ENCODE data around the gene RALGPS2. TPM values are rescaled to one million over a fixed set of nuclear protein-coding genes. Genes with fewer than 3 reads are reported as not detected.

RALGPS2 gene
- total and polyA plus RNA-seq, 12 donors: 2.5 to 36.7 (median 12.9) TPM

GRCh38 chr1:178869119-178869697 lies 144.2 kb downstream of the RALGPS2 start:
- Histone ChIP-seq H3K27me3 (no peaks in the 10 kb centered on the region), H3K36me3 (replicated peaks in 1 of 2) (no peaks in the 10 kb centered on the region), H3K9me3 (replicated peaks in 1 of 3) (no peaks in the 10 kb centered on the region), H3K27ac (peak overlapping the region in 4 of 5 donors; percentile 27 to 59 (median 47)), H3K4me3 (peak overlapping the region in 1 of 4 donors; percentile 47), H3K4me1 (replicated peaks in 1 of 2) (peaks cover 15 to 36% of the 10 kb centered on the region in 2 donors)
- no peak for TF ChIP-seq CTCF (IDR thresholded peaks at IDR 0.05)
- peak in 1 of 2 donors; percentile 55 for TF ChIP-seq POLR2A (IDR thresholded peaks at IDR 0.05)
- intact Hi-C loops (cut with DNase I): no loop called here
- WGBS, 4 donors: 34 to 42% (median 39%) methylated on average over 3 of the region's 3 CpGs
- DNase-seq: peak in 1 of 7 donors; percentile 35

GRCh38 chr1:178870221-178870620 lies 145.2 kb downstream of the RALGPS2 start:
- TF ChIP-seq CTCF (IDR thresholded peaks at IDR 0.05) (no peak), POLR2A (IDR thresholded peaks at IDR 0.05) (no peak)
- H3K9me3 ChIP-seq (replicated peaks in 1 of 3): no peaks in the 10 kb centered on the region
- peak overlapping the region in 2 of 4 donors; percentile 10 to 47 for H3K4me3 ChIP-seq
- intact Hi-C loops (cut with DNase I): no loop called here
- DNase-seq: no peak
- 39 to 56% (median 41%) methylated on average over 1 of the region's 1 CpG for WGBS, 4 donors
- H3K36me3 ChIP-seq (replicated peaks in 1 of 2): no peaks in the 10 kb centered on the region
- peaks cover 15 to 28% of the 10 kb centered on the region in 2 donors for H3K4me1 ChIP-seq (replicated peaks in 1 of 2)
- H3K27ac ChIP-seq: peak overlapping the region in 2 of 5 donors; percentile 59 to 64
- H3K27me3 ChIP-seq: no peaks in the 10 kb centered on the region

GRCh38 chr1:178870944-178871343 lies 145.9 kb downstream of the RALGPS2 start, which contains the start of gene ANGPTL1:
Gene ANGPTL1, minus strand, starts transcription at chr1:178871077. Its CDS starts 5,301 bp downstream, at chr1:178865776.
- DNase-seq: peak in 3 of 7 donors; percentile 16 to 22 (median 16)
- H3K4me3 ChIP-seq: peak within 1 kb of the TSS in 2 of 4 donors; percentile 10 to 47
- H3K36me3 ChIP-seq (replicated peaks in 1 of 2): no peaks in the 10 kb centered on the region
- TF ChIP-seq CTCF (IDR thresholded peaks at IDR 0.05) (no peak), POLR2A (IDR thresholded peaks at IDR 0.05) (peak in 1 of 2 donors; percentile 57)
- H3K27me3 ChIP-seq: no peaks in the 10 kb centered on the region
- 21 to 38% (median 30%) methylated on average over 4 of the region's 4 CpGs for WGBS, 4 donors
- intact Hi-C loops (cut with DNase I): no loop called here
- H3K4me1 ChIP-seq (replicated peaks in 1 of 2): peaks cover 15 to 28% of the 10 kb centered on the region in 2 donors
- H3K9me3 ChIP-seq (replicated peaks in 1 of 3): no peaks in the 10 kb centered on the region
- peak within 1 kb of the TSS; percentile 2 to 70 (median 59) for H3K27ac ChIP-seq

GRCh38 chr1:178871551-178872320 lies 146.7 kb downstream of the RALGPS2 start:
- intact Hi-C loops (cut with DNase I): no loop called here

More at GRCh38 chr1:178871551-178872320, 146.7 kb downstream of the RALGPS2 start:
- no peak for DNase-seq
- no peaks in the 10 kb centered on the region for H3K9me3 ChIP-seq (replicated peaks in 1 of 3)
- H3K4me3 ChIP-seq: peak overlapping the region in 1 of 4 donors; percentile 47
- H3K27ac ChIP-seq: peak overlapping the region in 4 of 5 donors; percentile 22 to 70 (median 62)
- H3K27me3 ChIP-seq: no peaks in the 10 kb centered on the region
- H3K36me3 ChIP-seq (replicated peaks in 1 of 2): no peaks in the 10 kb centered on the region
- TF ChIP-seq POLR2A (IDR thresholded peaks at IDR 0.05): no peak
- no peak for TF ChIP-seq CTCF (IDR thresholded peaks at IDR 0.05)
- peaks cover 15 to 24% of the 10 kb centered on the region in 2 donors for H3K4me1 ChIP-seq (replicated peaks in 1 of 2)

Data from adrenal gland (tissue), 12 donors.